ENCODE measurements around the gene FRMD3. TPM values are rescaled to one million over a fixed set of nuclear protein-coding genes. Genes with fewer than 3 reads are reported as not detected.

Gene FRMD3
- total RNA-seq, 4 donors from 2014 or later: 1.8 to 13.3 (median 3.3) TPM

DNA sequence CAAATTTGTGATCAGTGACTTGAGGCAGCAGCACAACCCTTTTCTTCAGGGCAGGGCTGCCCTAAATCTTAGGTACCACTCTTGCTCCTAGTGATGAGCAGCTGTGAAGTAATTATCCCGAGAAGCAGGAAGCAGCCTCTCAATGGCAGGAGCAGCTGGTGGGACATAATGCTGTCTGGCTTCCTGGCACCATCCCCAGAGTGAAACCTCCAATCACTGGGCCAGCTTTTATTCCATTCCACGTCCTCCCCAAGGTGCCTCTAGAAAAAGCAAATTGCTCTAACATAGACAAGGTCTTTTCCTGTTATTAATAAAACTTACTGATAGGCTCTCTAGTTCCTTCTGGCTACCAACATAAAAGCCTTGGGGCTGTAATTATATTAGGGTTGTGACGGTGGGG is 154.0 kb downstream of the FRMD3 start:
- no peak overlapping the region for H3K27ac ChIP-seq
- H3K4me1 ChIP-seq: no peaks in the 10 kb centered on the region
- no peak overlapping the region for H3K4me3 ChIP-seq
- H3K27me3 ChIP-seq: no peaks in the 10 kb centered on the region
- no peak for DNase-seq
- no peaks in the 10 kb centered on the region for H3K9me3 ChIP-seq
- intact Hi-C loops (cut with DNase I; ENCODE audit: low total_unique reads): no loop called here
- H3K36me3 ChIP-seq: no peaks in the 10 kb centered on the region
- TF ChIP-seq, protein P1, sequence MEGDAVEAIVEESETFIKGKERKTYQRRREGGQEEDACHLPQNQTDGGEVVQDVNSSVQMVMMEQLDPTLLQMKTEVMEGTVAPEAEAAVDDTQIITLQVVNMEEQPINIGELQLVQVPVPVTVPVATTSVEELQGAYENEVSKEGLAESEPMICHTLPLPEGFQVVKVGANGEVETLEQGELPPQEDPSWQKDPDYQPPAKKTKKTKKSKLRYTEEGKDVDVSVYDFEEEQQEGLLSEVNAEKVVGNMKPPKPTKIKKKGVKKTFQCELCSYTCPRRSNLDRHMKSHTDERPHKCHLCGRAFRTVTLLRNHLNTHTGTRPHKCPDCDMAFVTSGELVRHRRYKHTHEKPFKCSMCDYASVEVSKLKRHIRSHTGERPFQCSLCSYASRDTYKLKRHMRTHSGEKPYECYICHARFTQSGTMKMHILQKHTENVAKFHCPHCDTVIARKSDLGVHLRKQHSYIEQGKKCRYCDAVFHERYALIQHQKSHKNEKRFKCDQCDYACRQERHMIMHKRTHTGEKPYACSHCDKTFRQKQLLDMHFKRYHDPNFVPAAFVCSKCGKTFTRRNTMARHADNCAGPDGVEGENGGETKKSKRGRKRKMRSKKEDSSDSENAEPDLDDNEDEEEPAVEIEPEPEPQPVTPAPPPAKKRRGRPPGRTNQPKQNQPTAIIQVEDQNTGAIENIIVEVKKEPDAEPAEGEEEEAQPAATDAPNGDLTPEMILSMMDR (IDR thresholded peaks at IDR 0.05): no peak
- no peak for TF ChIP-seq POLR2A (IDR thresholded peaks at IDR 0.05)

DNA sequence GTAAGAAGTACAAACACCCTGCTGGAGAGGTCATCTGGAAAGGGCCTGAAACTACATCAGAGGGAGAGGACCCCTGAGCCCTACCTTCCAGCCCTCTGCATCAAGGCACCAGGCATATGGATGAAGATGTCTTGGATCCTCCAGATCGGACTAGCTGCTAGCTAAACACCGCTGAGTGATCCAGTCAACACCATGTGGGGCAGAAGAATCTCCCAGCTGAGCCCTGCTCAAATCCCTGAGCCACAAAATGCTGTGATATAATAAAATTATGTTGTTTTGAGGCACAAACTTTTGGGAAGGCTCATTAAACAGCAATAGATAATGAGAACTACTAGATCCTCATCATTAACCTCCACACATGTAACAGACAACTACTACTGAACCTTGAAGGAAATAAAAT is 155.2 kb downstream of the FRMD3 start:
- DNase-seq: no peak
- no peaks in the 10 kb centered on the region for H3K36me3 ChIP-seq
- no peak overlapping the region for H3K27ac ChIP-seq
- H3K9me3 ChIP-seq: no peaks in the 10 kb centered on the region
- no peaks in the 10 kb centered on the region for H3K27me3 ChIP-seq
- intact Hi-C loops (cut with DNase I; ENCODE audit: low total_unique reads): no loop called here
- TF ChIP-seq, protein P1 (IDR thresholded peaks at IDR 0.05): no peak
- TF ChIP-seq POLR2A (IDR thresholded peaks at IDR 0.05): no peak
- no peak overlapping the region for H3K4me3 ChIP-seq
- no peaks in the 10 kb centered on the region for H3K4me1 ChIP-seq

DNA sequence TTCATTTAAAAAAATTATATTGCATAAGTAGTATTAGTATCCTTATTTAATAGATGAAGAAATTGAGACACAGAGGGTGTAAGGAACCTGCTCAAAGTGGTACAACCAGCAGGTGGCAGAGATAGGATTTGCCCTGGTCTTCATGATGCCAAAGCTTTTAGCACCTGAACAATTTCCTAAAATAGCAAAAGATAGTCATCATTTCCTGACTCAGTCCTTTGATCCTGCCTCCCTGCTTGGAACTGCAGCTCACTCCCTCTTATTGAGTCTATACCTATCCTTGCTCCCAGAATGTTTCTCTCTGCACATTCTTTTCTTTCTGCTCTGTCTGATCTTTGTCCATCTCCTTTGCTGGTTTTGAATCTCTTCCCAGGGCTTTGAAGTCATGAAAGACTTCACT is 155.8 kb downstream of the FRMD3 start:
- intact Hi-C loops (cut with DNase I; ENCODE audit: low total_unique reads): no loop called here
- no peak for TF ChIP-seq POLR2A (IDR thresholded peaks at IDR 0.05)
- TF ChIP-seq, protein P1 (IDR thresholded peaks at IDR 0.05): no peak
- Histone ChIP-seq H3K27me3 (no peaks in the 10 kb centered on the region), H3K9me3 (no peaks in the 10 kb centered on the region), H3K27ac (no peak overlapping the region), H3K4me3 (no peak overlapping the region), H3K36me3 (no peaks in the 10 kb centered on the region), H3K4me1 (no peaks in the 10 kb centered on the region)
- DNase-seq: no peak

DNA sequence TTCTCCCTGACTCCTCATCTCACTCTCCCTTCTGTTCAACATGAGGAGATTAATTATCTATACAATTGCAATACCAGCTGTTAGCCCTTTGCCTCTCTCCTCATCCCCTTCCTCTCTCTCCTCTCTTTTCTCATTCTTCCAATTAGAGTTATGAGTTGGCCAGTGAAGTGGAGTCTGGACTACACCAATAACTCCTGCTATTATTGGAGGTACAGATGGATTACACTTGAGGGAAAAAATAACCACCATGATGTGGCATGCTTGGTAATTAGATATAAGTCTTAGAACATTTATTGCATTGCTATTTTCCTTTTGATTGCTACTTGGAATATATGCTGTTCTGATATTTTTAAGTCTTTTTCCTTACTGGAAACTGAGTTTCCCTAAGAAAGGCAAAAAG is 159.2 kb downstream of the FRMD3 start:
- intact Hi-C loops (cut with DNase I; ENCODE audit: low total_unique reads): no loop called here
- Histone ChIP-seq H3K9me3 (no peaks in the 10 kb centered on the region), H3K4me3 (no peak overlapping the region), H3K27me3 (no peaks in the 10 kb centered on the region), H3K27ac (no peak overlapping the region), H3K36me3 (no peaks in the 10 kb centered on the region), H3K4me1 (no peaks in the 10 kb centered on the region)
- no peak for TF ChIP-seq POLR2A (IDR thresholded peaks at IDR 0.05)
- TF ChIP-seq, protein P1 (IDR thresholded peaks at IDR 0.05): no peak
- no peak for DNase-seq

DNA sequence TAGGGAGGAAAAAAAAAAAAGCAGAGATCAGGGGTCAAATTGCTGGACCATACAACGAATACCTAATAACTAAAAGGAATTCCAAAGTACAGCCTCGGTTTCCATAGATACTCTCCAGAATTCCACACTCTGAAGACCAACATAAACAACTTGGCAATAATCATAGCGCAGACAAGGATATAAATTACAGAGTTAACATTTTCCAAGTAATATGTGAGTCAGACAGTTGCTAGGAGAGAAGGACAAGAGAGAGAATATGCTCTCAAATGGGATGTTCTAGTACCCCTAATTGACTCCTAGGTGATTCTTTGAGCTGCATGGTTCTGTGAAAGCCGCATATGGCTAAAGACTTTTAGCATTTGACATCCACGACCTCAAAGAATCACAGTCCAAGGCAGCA is 165.2 kb downstream of the FRMD3 start:
- intact Hi-C loops (cut with DNase I; ENCODE audit: low total_unique reads): no loop called here
- no peak for DNase-seq

More for the DNA sequence above, 165.2 kb downstream of the FRMD3 start:
- TF ChIP-seq POLR2A (IDR thresholded peaks at IDR 0.05): no peak
- TF ChIP-seq, protein P1 (IDR thresholded peaks at IDR 0.05): no peak
- no peaks in the 10 kb centered on the region for H3K4me1 ChIP-seq
- no peaks in the 10 kb centered on the region for H3K36me3 ChIP-seq
- H3K27me3 ChIP-seq: no peaks in the 10 kb centered on the region
- no peak overlapping the region for H3K4me3 ChIP-seq
- H3K27ac ChIP-seq: no peak overlapping the region
- no peaks in the 10 kb centered on the region for H3K9me3 ChIP-seq
